Measurements from ENCODE around the gene PRADC1. TPM values are rescaled to one million over a fixed set of nuclear protein-coding genes. Genes with fewer than 3 reads are reported as not detected.

The PRADC1 gene
- total RNA-seq, 1 donor from 2014 or later = 11.4 TPM

GRCh38 chr2:73218298-73218697, 14.7 kb downstream of the PRADC1 start:
- Mint-ChIP-seq H3K9me3 (no peaks in the 10 kb centered on the region), H3K4me3 (ENCODE audit: low read depth) (no peak overlapping the region), H3K27ac (no peak overlapping the region), H3K36me3 (ENCODE audit: low read depth) (peaks cover 22% of the 10 kb centered on the region), H3K4me1 (ENCODE audit: low read depth) (peaks cover 20% of the 10 kb centered on the region), H3K27me3 (ENCODE audit: low read depth) (no peaks in the 10 kb centered on the region)
- no peak for DNase-seq (ENCODE audit: low spot score)
- intact Hi-C loops (cut with micrococcal nuclease) = no loop called here

- no peak overlapping the region for H3K27ac Mint-ChIP-seq
- no peaks in the 10 kb centered on the region for H3K9me3 Mint-ChIP-seq
- intact Hi-C loops (cut with micrococcal nuclease) = no loop called here
- peaks cover 22% of the 10 kb centered on the region for H3K36me3 Mint-ChIP-seq (ENCODE audit: low read depth)
- no peak for DNase-seq (ENCODE audit: low spot score)
- H3K27me3 Mint-ChIP-seq (ENCODE audit: low read depth) = no peaks in the 10 kb centered on the region
- H3K4me1 Mint-ChIP-seq (ENCODE audit: low read depth) = peaks cover 23% of the 10 kb centered on the region
- no peak overlapping the region for H3K4me3 Mint-ChIP-seq (ENCODE audit: low read depth)
Observed at GRCh38 chr2:73217826-73218225, 15.2 kb downstream of the PRADC1 start.

GRCh38 chr2:73217160-73217559, 15.9 kb downstream of the PRADC1 start:
- no peaks in the 10 kb centered on the region for H3K9me3 Mint-ChIP-seq
- no peak overlapping the region for H3K27ac Mint-ChIP-seq
- intact Hi-C loops (cut with micrococcal nuclease) = no loop called here
- H3K4me1 Mint-ChIP-seq (ENCODE audit: low read depth) = peaks cover 26% of the 10 kb centered on the region
- no peak for DNase-seq (ENCODE audit: low spot score)
- peaks cover 20% of the 10 kb centered on the region for H3K36me3 Mint-ChIP-seq (ENCODE audit: low read depth)
- H3K4me3 Mint-ChIP-seq (ENCODE audit: low read depth) = no peak overlapping the region
- no peaks in the 10 kb centered on the region for H3K27me3 Mint-ChIP-seq (ENCODE audit: low read depth)

DNA sequence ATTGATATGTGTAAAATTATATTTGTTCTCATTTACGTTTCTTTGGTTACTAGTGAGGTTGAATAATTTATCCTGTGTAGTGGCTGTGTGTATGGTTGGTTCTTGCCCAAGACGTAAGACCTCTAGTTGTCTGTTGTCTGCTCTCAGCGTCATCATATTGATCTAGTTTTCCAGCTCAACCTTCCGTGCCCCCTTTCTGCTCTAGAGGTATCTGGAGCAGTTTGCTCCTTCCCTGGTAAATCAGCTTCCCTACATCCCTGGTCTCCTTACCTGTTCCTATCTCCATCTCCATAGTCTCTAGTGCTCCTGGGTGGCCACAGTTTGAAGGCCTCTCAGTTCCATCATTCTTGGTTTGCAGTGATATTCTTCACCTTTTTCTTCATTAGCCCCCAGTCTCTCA, 17.8 kb downstream of the PRADC1 start:
- no peak for DNase-seq (ENCODE audit: low spot score)
- H3K9me3 Mint-ChIP-seq = no peaks in the 10 kb centered on the region
- H3K4me3 Mint-ChIP-seq (ENCODE audit: low read depth) = peak overlapping the region; percentile 100
- peaks cover 26% of the 10 kb centered on the region for H3K4me1 Mint-ChIP-seq (ENCODE audit: low read depth)
- peaks cover 6% of the 10 kb centered on the region for H3K36me3 Mint-ChIP-seq (ENCODE audit: low read depth)
- intact Hi-C loops (cut with micrococcal nuclease) = loop anchor here (2.0 kb wide), 1 partner anchor 144 kb away; the partner anchor contains the start of gene SFXN5
- H3K27ac Mint-ChIP-seq = peak overlapping the region; percentile 52
- H3K27me3 Mint-ChIP-seq (ENCODE audit: low read depth) = peaks cover 1% of the 10 kb centered on the region

GRCh38 chr2:73214120-73215035, 18.7 kb downstream of the PRADC1 start, which contains the start of gene SMYD5:
Gene SMYD5, plus strand, starts transcription at chr2:73214245. Its CDS starts 22 bp downstream, at chr2:73214267.
- Mint-ChIP-seq H3K36me3 (ENCODE audit: low read depth) (no peaks in the 10 kb centered on the region), H3K27ac (peak within 1 kb of the TSS; percentile 96), H3K4me1 (ENCODE audit: low read depth) (peaks cover 26% of the 10 kb centered on the region), H3K4me3 (ENCODE audit: low read depth) (peak within 1 kb of the TSS; percentile 100), H3K9me3 (no peaks in the 10 kb centered on the region), H3K27me3 (ENCODE audit: low read depth) (peaks cover 9% of the 10 kb centered on the region)
- intact Hi-C loops (cut with micrococcal nuclease) = loop anchor here (1.0 to 5.0 kb wide), 5 partner anchors 19 to 172 kb away; partner anchors contain the start of genes EGR4, PRADC1 and SFXN5
- DNase-seq (ENCODE audit: low spot score) = peak; percentile 86

GRCh38 chr2:73212448-73213176, 20.4 kb downstream of the PRADC1 start:
- intact Hi-C loops (cut with micrococcal nuclease) = loop anchor here (1.0 to 5.0 kb wide), 2 partner anchors 35 to 80 kb away; partner anchors contain the start of gene EGR4
- peak; percentile 64 for DNase-seq (ENCODE audit: low spot score)
- Mint-ChIP-seq H3K4me3 (ENCODE audit: low read depth) (no peak overlapping the region), H3K36me3 (ENCODE audit: low read depth) (no peaks in the 10 kb centered on the region), H3K27me3 (ENCODE audit: low read depth) (peaks cover 17% of the 10 kb centered on the region), H3K4me1 (ENCODE audit: low read depth) (peaks cover 26% of the 10 kb centered on the region), H3K9me3 (no peaks in the 10 kb centered on the region), H3K27ac (no peak overlapping the region)

DNA sequence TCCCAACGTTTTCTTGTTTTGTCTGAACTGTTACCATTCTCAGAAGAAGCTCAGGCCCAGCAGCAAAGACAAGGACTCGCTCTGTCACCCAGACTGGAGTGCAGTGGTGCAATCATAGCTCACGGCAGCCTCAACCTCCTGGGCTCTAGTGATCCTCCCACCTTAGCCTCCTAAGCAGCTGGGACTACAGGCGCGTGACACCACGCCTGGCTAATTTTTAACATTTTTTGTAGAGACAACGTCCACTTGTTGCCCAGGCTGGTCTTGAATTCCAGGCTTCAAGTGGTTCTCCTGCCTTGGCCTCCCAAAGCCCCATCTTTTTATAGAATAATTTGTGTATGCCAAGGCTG, 21.0 kb downstream of the PRADC1 start:
- no peak for DNase-seq (ENCODE audit: low spot score)
- Mint-ChIP-seq H3K27me3 (ENCODE audit: low read depth) (peaks cover 18% of the 10 kb centered on the region), H3K9me3 (no peaks in the 10 kb centered on the region), H3K27ac (no peak overlapping the region), H3K4me1 (ENCODE audit: low read depth) (peaks cover 24% of the 10 kb centered on the region), H3K4me3 (ENCODE audit: low read depth) (no peak overlapping the region), H3K36me3 (ENCODE audit: low read depth) (no peaks in the 10 kb centered on the region)
- intact Hi-C loops (cut with micrococcal nuclease) = loop anchor here (1.0 to 5.0 kb wide), 2 partner anchors 35 to 80 kb away; partner anchors contain the start of gene EGR4

DNA sequence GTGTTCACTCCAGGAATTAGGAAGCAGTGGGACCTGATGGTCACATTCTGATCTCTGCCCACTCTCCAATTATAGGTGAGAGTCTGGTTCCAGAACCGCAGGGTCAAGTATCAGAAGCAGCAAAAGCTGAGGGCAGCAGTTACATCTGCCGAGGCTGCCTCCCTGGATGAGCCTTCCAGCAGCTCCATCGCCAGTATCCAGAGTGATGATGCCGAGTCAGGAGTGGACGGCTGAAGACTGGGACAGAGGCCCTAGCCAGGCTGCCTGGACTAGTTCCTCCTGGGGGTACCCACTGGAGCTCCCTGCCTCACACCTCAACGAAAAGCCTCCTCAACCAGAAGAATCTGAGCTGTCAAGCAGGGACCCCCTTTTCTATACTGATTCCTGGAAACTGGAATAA, 22.3 kb downstream of the PRADC1 start:
- Mint-ChIP-seq H3K9me3 (no peaks in the 10 kb centered on the region), H3K4me1 (ENCODE audit: low read depth) (peaks cover 22% of the 10 kb centered on the region), H3K36me3 (ENCODE audit: low read depth) (no peaks in the 10 kb centered on the region), H3K4me3 (ENCODE audit: low read depth) (no peak overlapping the region), H3K27me3 (ENCODE audit: low read depth) (peaks cover 21% of the 10 kb centered on the region), H3K27ac (no peak overlapping the region)
- no peak for DNase-seq (ENCODE audit: low spot score)
- intact Hi-C loops (cut with micrococcal nuclease) = loop anchor here (5.0 kb wide), 1 partner anchor 82 kb away; the partner anchor contains the start of gene EGR4

DNA sequence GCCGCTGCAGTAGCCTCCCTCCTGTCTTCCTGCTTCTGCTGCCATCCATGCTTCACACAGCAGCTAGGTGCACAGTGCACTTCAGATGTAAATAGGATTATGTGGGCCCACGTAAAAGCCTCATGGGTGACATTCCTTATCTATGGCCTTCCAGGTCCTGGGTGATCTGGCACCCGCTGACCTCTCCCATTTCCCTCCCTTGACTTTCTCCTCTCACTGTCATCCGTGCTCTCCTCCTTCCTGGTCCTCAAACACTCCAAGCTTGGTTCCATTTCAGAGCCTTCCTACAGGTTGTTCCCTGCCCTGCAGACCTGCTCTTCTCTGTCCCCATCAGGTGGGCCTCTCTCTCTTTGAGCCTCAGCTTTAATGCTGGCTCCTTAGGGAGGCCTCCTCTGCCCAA, 23.0 kb downstream of the PRADC1 start:
- Mint-ChIP-seq H3K36me3 (ENCODE audit: low read depth) (no peaks in the 10 kb centered on the region), H3K9me3 (no peaks in the 10 kb centered on the region), H3K4me1 (ENCODE audit: low read depth) (peaks cover 16% of the 10 kb centered on the region), H3K27ac (no peak overlapping the region), H3K27me3 (ENCODE audit: low read depth) (peaks cover 26% of the 10 kb centered on the region), H3K4me3 (ENCODE audit: low read depth) (no peak overlapping the region)
- DNase-seq (ENCODE audit: low spot score) = no peak
- intact Hi-C loops (cut with micrococcal nuclease) = loop anchor here (5.0 kb wide), 1 partner anchor 82 kb away; the partner anchor contains the start of gene EGR4

DNA sequence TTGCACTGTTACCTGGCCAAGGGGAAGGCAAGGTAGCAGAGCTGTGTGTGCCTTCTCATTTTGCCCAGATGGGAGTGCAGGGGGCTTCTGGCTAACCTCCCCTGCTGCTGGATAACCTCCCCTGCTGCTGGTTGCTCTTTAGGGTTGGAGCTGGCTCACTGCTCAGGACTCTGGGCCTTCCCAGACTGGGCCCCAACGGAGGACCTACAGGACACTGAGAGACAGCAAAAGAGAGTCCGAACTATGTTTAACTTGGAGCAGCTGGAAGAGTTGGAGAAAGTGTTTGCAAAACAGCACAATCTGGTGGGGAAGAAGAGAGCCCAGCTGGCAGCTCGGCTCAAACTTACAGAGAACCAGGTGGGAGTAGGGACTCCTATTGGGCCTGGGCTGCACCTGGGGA, 24.8 kb downstream of the PRADC1 start:
- no peaks in the 10 kb centered on the region for H3K36me3 Mint-ChIP-seq (ENCODE audit: low read depth)
- H3K27ac Mint-ChIP-seq = no peak overlapping the region
- no peaks in the 10 kb centered on the region for H3K9me3 Mint-ChIP-seq
- DNase-seq (ENCODE audit: low spot score) = no peak
- intact Hi-C loops (cut with micrococcal nuclease) = no loop called here
- peaks cover 6% of the 10 kb centered on the region for H3K4me1 Mint-ChIP-seq (ENCODE audit: low read depth)
- H3K27me3 Mint-ChIP-seq (ENCODE audit: low read depth) = peaks cover 37% of the 10 kb centered on the region
- H3K4me3 Mint-ChIP-seq (ENCODE audit: low read depth) = no peak overlapping the region

- intact Hi-C loops (cut with micrococcal nuclease) = no loop called here
- Mint-ChIP-seq H3K9me3 (no peaks in the 10 kb centered on the region), H3K4me3 (ENCODE audit: low read depth) (no peak overlapping the region), H3K36me3 (ENCODE audit: low read depth) (no peaks in the 10 kb centered on the region), H3K27ac (no peak overlapping the region), H3K27me3 (ENCODE audit: low read depth) (peaks cover 49% of the 10 kb centered on the region), H3K4me1 (ENCODE audit: low read depth) (no peaks in the 10 kb centered on the region)
- no peak for DNase-seq (ENCODE audit: low spot score)
Observed at GRCh38 chr2:73205611-73206010, 27.4 kb downstream of the PRADC1 start.

GRCh38 chr2:73203055-73203681, 29.9 kb downstream of the PRADC1 start:
- intact Hi-C loops (cut with micrococcal nuclease) = no loop called here
- peaks cover 42% of the 10 kb centered on the region for H3K27me3 Mint-ChIP-seq (ENCODE audit: low read depth)
- H3K4me1 Mint-ChIP-seq (ENCODE audit: low read depth) = no peaks in the 10 kb centered on the region
- no peak overlapping the region for H3K27ac Mint-ChIP-seq
- H3K4me3 Mint-ChIP-seq (ENCODE audit: low read depth) = no peak overlapping the region
- no peak for DNase-seq (ENCODE audit: low spot score)
- H3K9me3 Mint-ChIP-seq = no peaks in the 10 kb centered on the region
- no peaks in the 10 kb centered on the region for H3K36me3 Mint-ChIP-seq (ENCODE audit: low read depth)

Measured in activated T-helper 2 cell treated with anti-CD3 and anti-CD28 coated beads, Interferon-gamma antibody, Interleukin-2, Interleukin-4, amounts not matched to agents 10 μg/mL and 5 μg/mL and 100 μg/mL, durations not matched to agents 14 hours and 24 hours and 36 hours (primary cell).